ENCODE measurements around the gene WDR17.
A peak's percentile ranks its signal among the peaks of the same experiment; 100 is the strongest.
"Not testable (repeated sequence)": the region's sequence is repeated elsewhere in the genome, so short reads cannot be mapped to it uniquely, and the experiment has no call there.

The WDR17 gene

DNA sequence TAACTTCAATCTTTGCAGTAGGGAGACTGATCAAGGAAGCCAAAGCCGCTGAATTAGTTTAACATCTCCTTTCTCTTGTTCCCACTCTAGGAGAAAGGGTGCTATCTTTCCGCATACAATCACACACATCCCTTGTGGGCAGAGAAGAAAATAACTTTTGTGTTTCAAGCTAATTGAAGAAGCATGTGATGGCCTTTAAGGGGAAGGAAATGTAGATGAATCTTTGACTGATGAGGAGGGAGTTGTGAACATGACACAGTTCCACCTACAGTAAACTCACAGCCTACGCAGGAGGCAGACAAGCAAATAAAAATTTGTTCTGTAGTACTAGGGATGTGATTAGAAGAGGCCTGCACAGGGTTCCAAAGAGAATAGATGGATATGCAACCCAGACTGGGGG, 144.5 kb downstream of the WDR17 start:
- WGBS: 88% methylated on average over 2 of the region's 3 CpGs
- Histone ChIP-seq H4K91ac (ENCODE audit: low read length) (no peak overlapping the region), H3K14ac (ENCODE audit: low read length in 2 of 2) (no peak overlapping the region)

DNA sequence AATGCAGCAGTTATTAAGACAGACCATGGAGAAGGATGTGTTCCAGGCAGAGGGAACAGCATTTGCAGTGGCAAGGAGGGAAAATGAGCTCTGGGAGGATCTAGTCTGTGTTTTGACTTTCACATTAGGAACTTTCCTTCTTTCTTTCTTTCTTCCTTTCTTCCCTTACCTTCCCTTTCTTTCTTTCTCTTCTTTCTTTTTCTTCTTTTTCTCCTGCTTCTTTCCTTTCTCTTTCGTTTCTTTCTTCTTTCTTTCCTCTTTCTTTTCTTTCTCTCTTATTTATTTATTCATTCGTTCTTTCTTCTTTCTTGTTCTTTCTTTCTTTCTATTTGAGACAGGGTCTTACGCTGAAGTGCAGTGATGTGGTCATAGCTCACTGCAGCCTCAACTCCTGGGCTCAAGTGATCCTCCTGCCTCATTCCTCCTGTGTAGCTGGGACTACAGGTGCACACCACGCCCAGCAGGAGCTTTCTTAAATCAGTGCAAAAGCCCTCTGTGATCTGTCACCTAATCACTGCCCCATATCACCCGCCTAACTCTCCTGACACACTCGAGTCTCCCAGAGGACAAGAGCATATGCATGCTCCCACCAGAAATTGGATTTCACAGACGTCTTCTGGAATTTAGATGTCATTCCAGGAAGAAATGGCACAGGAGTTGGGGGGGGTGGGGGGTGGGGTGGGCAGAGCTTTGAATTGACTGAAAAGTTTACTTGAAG, 145.1 kb downstream of the WDR17 start:
- H3K27ac ChIP-seq (ENCODE audit: low read length, poor library complexity, severe bottlenecking): no peak overlapping the region
- 89% methylated on average over 7 of the region's 7 CpGs for WGBS

More for the DNA sequence above, 144.5 kb downstream of the WDR17 start:
- no peak for DNase-seq
- Histone ChIP-seq H3K23ac (ENCODE audit: low read length in 2 of 2) (no peak overlapping the region), H3K36me3 (ENCODE audit: control insufficient read depth in 1 of 2, insufficient read depth in 2 of 2, low read depth in 1 of 2, low read length in 2 of 2) (no peaks in the 10 kb centered on the region), H3K9ac (ENCODE audit: low read length) (no peak overlapping the region), H3K4me3 (ENCODE audit: insufficient read depth in 1 of 2, low read depth in 1 of 2, low read length in 2 of 2) (no peak overlapping the region), H3K4ac (ENCODE audit: low read depth in 1 of 2, low read length in 2 of 2) (no peak overlapping the region), H3K9me3 (ENCODE audit: control insufficient read depth, low read length) (no peaks in the 10 kb centered on the region), H3K79me1 (replicated peaks; ENCODE audit: low read length, poor library complexity, severe bottlenecking) (no peaks in the 10 kb centered on the region), H3K27me3 (ENCODE audit: control insufficient read depth in 1 of 2, insufficient read depth in 1 of 2, low read length in 2 of 2) (peaks cover 0 to 17% of the 10 kb centered on the region in 2 experiments), H2AK5ac (ENCODE audit: low read length, severe bottlenecking) (no peak overlapping the region), H3K18ac (ENCODE audit: low read depth in 1 of 2, low read length in 2 of 2) (no peak overlapping the region), H2BK5ac (ENCODE audit: low read depth, low read length, poor library complexity, severe bottlenecking) (no peak overlapping the region), H3K4me2 (ENCODE audit: low read length, poor library complexity, severe bottlenecking) (no peak overlapping the region), H2BK12ac (ENCODE audit: low read length in 2 of 2) (no peak overlapping the region), H4K8ac (ENCODE audit: low read length) (no peak overlapping the region), H3K4me1 (ENCODE audit: control insufficient read depth, insufficient read depth, low read depth, low read length) (no peaks in the 10 kb centered on the region), H2BK120ac (ENCODE audit: low read depth, low read length) (no peak overlapping the region), H3K27ac (ENCODE audit: low read length, poor library complexity, severe bottlenecking) (no peak overlapping the region), H2BK15ac (ENCODE audit: low read depth, poor library complexity, severe bottlenecking) (no peak overlapping the region), H2AFZ (ENCODE audit: low read depth, low read length) (no peak overlapping the region)

DNA sequence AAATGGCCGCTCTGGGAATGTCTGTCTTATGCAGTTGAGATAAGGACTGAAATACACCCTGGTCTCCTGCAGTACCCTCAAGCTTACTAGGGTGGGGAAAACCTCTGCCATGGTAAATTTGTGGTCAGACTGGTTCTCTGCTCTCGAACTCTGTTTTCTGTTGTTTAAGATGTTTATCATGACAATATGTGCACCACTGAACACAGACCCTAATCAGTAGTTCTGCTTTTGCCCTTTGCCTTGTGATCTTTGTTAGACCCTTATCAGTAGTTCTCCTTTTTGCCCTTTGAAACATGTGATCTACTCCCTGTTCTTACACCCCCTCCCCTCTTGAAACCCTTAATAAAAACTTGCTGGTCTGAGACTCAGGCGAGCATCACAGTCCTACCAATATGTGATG, 146.7 kb downstream of the WDR17 start:
- not testable (repeated sequence) for H3K9me3 ChIP-seq (ENCODE audit: control insufficient read depth, low read length); H2AK5ac ChIP-seq (ENCODE audit: low read length, severe bottlenecking); H3K9ac ChIP-seq (ENCODE audit: low read length); H4K8ac ChIP-seq (ENCODE audit: low read length); H3K27me3 ChIP-seq (ENCODE audit: control insufficient read depth in 1 of 2, insufficient read depth in 1 of 2, low read length in 2 of 2); H3K4me1 ChIP-seq (ENCODE audit: control insufficient read depth, insufficient read depth, low read depth, low read length); H2BK12ac ChIP-seq (ENCODE audit: low read length in 2 of 2); H2AFZ ChIP-seq (ENCODE audit: low read depth, low read length); H3K18ac ChIP-seq (ENCODE audit: low read depth in 1 of 2, low read length in 2 of 2); H3K23ac ChIP-seq (ENCODE audit: low read length in 2 of 2); H3K4me3 ChIP-seq (ENCODE audit: insufficient read depth in 1 of 2, low read depth in 1 of 2, low read length in 2 of 2); H3K36me3 ChIP-seq (ENCODE audit: control insufficient read depth in 1 of 2, insufficient read depth in 2 of 2, low read depth in 1 of 2, low read length in 2 of 2); H3K14ac ChIP-seq (ENCODE audit: low read length in 2 of 2); H3K4me2 ChIP-seq (ENCODE audit: low read length, poor library complexity, severe bottlenecking); H3K4ac ChIP-seq (ENCODE audit: low read depth in 1 of 2, low read length in 2 of 2); DNase-seq; H4K91ac ChIP-seq (ENCODE audit: low read length); H2BK5ac ChIP-seq (ENCODE audit: low read depth, low read length, poor library complexity, severe bottlenecking); H3K27ac ChIP-seq (ENCODE audit: low read length, poor library complexity, severe bottlenecking); H2BK15ac ChIP-seq (ENCODE audit: low read depth, poor library complexity, severe bottlenecking); H2BK120ac ChIP-seq (ENCODE audit: low read depth, low read length); H3K79me1 ChIP-seq (replicated peaks; ENCODE audit: low read length, poor library complexity, severe bottlenecking)
- WGBS: 79% methylated on average over 3 of the region's 3 CpGs

More for the DNA sequence above, 145.1 kb downstream of the WDR17 start:
- Histone ChIP-seq H3K36me3 (ENCODE audit: control insufficient read depth in 1 of 2, insufficient read depth in 2 of 2, low read depth in 1 of 2, low read length in 2 of 2) (no peaks in the 10 kb centered on the region), H3K4me2 (ENCODE audit: low read length, poor library complexity, severe bottlenecking) (no peak overlapping the region), H3K9ac (ENCODE audit: low read length) (no peak overlapping the region), H4K91ac (ENCODE audit: low read length) (peak overlapping the region; percentile 16), H3K4me1 (ENCODE audit: control insufficient read depth, insufficient read depth, low read depth, low read length) (no peaks in the 10 kb centered on the region), H3K79me1 (replicated peaks; ENCODE audit: low read length, poor library complexity, severe bottlenecking) (no peaks in the 10 kb centered on the region), H4K8ac (ENCODE audit: low read length) (no peak overlapping the region), H2BK120ac (ENCODE audit: low read depth, low read length) (no peak overlapping the region), H2AFZ (ENCODE audit: low read depth, low read length) (no peak overlapping the region), H2AK5ac (ENCODE audit: low read length, severe bottlenecking) (no peak overlapping the region), H2BK12ac (ENCODE audit: low read length in 2 of 2) (no peak overlapping the region), H3K18ac (ENCODE audit: low read depth in 1 of 2, low read length in 2 of 2) (no peak overlapping the region), H3K27me3 (ENCODE audit: control insufficient read depth in 1 of 2, insufficient read depth in 1 of 2, low read length in 2 of 2) (peaks cover 0 to 15% of the 10 kb centered on the region in 2 experiments), H3K23ac (ENCODE audit: low read length in 2 of 2) (no peak overlapping the region), H2BK15ac (ENCODE audit: low read depth, poor library complexity, severe bottlenecking) (no peak overlapping the region), H2BK5ac (ENCODE audit: low read depth, low read length, poor library complexity, severe bottlenecking) (no peak overlapping the region), H3K4me3 (ENCODE audit: insufficient read depth in 1 of 2, low read depth in 1 of 2, low read length in 2 of 2) (no peak overlapping the region), H3K9me3 (ENCODE audit: control insufficient read depth, low read length) (no peaks in the 10 kb centered on the region), H3K4ac (ENCODE audit: low read depth in 1 of 2, low read length in 2 of 2) (no peak overlapping the region), H3K14ac (ENCODE audit: low read length in 2 of 2) (no peak overlapping the region)
- no peak for DNase-seq

DNA sequence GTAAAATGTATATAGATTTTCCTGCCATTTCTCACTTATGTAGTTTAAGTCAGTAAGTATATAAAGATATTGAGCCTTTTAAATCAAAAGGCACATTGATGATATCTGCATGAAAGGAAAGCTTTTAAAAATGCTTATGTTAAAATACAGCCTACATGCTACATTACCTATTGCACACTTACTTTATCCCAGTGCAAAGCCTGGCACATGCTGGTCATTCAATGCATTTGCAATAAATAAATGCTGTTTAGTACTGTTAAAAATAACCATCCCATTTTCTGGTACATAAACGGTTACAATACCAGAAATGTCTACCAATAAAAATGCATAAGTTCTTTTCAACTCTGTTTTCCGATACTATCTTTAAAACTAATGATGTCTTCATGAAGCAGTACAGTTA, 151.9 kb downstream of the WDR17 start:
- H3K27ac ChIP-seq (ENCODE audit: low read length, poor library complexity, severe bottlenecking): no peak overlapping the region
- H2BK120ac ChIP-seq (ENCODE audit: low read depth, low read length): no peak overlapping the region
- no peaks in the 10 kb centered on the region for H3K4me1 ChIP-seq (ENCODE audit: control insufficient read depth, insufficient read depth, low read depth, low read length)
- H3K9ac ChIP-seq (ENCODE audit: low read length): no peak overlapping the region
- H2AK5ac ChIP-seq (ENCODE audit: low read length, severe bottlenecking): no peak overlapping the region
- H2BK12ac ChIP-seq (ENCODE audit: low read length in 2 of 2): no peak overlapping the region
- H3K36me3 ChIP-seq (ENCODE audit: control insufficient read depth in 1 of 2, insufficient read depth in 2 of 2, low read depth in 1 of 2, low read length in 2 of 2): no peaks in the 10 kb centered on the region
- no peak overlapping the region for H3K14ac ChIP-seq (ENCODE audit: low read length in 2 of 2)
- no peak overlapping the region for H4K91ac ChIP-seq (ENCODE audit: low read length)
- H2BK15ac ChIP-seq (ENCODE audit: low read depth, poor library complexity, severe bottlenecking): no peak overlapping the region
- H3K4ac ChIP-seq (ENCODE audit: low read depth in 1 of 2, low read length in 2 of 2): no peak overlapping the region
- H3K23ac ChIP-seq (ENCODE audit: low read length in 2 of 2): no peak overlapping the region
- no peaks in the 10 kb centered on the region for H3K79me1 ChIP-seq (replicated peaks; ENCODE audit: low read length, poor library complexity, severe bottlenecking)
- no peaks in the 10 kb centered on the region for H3K9me3 ChIP-seq (ENCODE audit: control insufficient read depth, low read length)
- no peak overlapping the region for H3K4me3 ChIP-seq (ENCODE audit: insufficient read depth in 1 of 2, low read depth in 1 of 2, low read length in 2 of 2)
- H2AFZ ChIP-seq (ENCODE audit: low read depth, low read length): no peak overlapping the region
- no peak overlapping the region for H2BK5ac ChIP-seq (ENCODE audit: low read depth, low read length, poor library complexity, severe bottlenecking)
- WGBS: 77% methylated on average over 2 of the region's 2 CpGs
- no peak for DNase-seq
- no peak overlapping the region for H4K8ac ChIP-seq (ENCODE audit: low read length)
- no peak overlapping the region for H3K18ac ChIP-seq (ENCODE audit: low read depth in 1 of 2, low read length in 2 of 2)
- no peaks in the 10 kb centered on the region for H3K27me3 ChIP-seq (ENCODE audit: control insufficient read depth in 1 of 2, insufficient read depth in 1 of 2, low read length in 2 of 2)
- H3K4me2 ChIP-seq (ENCODE audit: low read length, poor library complexity, severe bottlenecking): no peak overlapping the region
